H9 (cell line): ENCODE data around the gene STXBP5L. TPM values are rescaled to one million over a fixed set of nuclear protein-coding genes. Genes with fewer than 3 reads are reported as not detected.

Experiments used
- DNase-seq: peaks from one replicate; pipeline ENCODE4 v3.0.0-alpha.2; 2017
- H2AFZ ChIP-seq: one replicate; pipeline ENCODE4 v1.6.1; 2013; ENCODE audit warnings: mild to moderate bottlenecking, low read length, control low read depth, moderate library complexity
- H2AK5ac ChIP-seq: 2 replicates; pipeline ENCODE4 v1.6.1; 2013; ENCODE audit warnings: low read length, control low read depth, mixed read lengths; ENCODE audit not compliant: insufficient read length
- H2BK120ac ChIP-seq: one replicate; pipeline ENCODE4 v1.6.1; 2013; ENCODE audit warnings: low read depth, mild to moderate bottlenecking, low read length, control low read depth, inconsistent platforms; ENCODE audit not compliant: poor library complexity, severe bottlenecking
- H2BK12ac ChIP-seq: 2 replicates; pipeline ENCODE4 v1.6.1; 2013; ENCODE audit warnings: low read length, control low read depth, mixed read lengths, low read depth; ENCODE audit not compliant: insufficient read length
- H2BK15ac ChIP-seq: 2 replicates; pipeline ENCODE4 v1.6.1; 2013; ENCODE audit warnings: low read depth, low read length, control low read depth
- H2BK20ac ChIP-seq: one replicate; pipeline ENCODE4 v1.6.1; 2013; ENCODE audit warnings: low read depth, mild to moderate bottlenecking, low read length, control low read depth, inconsistent platforms; ENCODE audit not compliant: poor library complexity, severe bottlenecking
- H2BK5ac ChIP-seq: 2 replicates; pipeline ENCODE4 v1.6.1; 2013; ENCODE audit warnings: low read length, control low read depth, mixed read lengths; ENCODE audit not compliant: insufficient read length
- H3K14ac ChIP-seq: 2 replicates; pipeline ENCODE4 v1.6.1; 2013; ENCODE audit warnings: low read length, control low read depth; ENCODE audit not compliant: insufficient read depth
- H3K18ac ChIP-seq: 2 replicates; pipeline ENCODE4 v1.6.1; 2013; ENCODE audit warnings: low read depth, mild to moderate bottlenecking, mixed read lengths, low read length, control low read depth; ENCODE audit not compliant: insufficient read length
- H3K23ac ChIP-seq: 2 replicates; pipeline ENCODE4 v1.6.1; 2013; ENCODE audit warnings: low read length, control low read depth, mixed read lengths, low read depth; ENCODE audit not compliant: insufficient read length
- H3K23me2 ChIP-seq: 2 replicates; pipeline ENCODE4 v1.6.1; 2013; ENCODE audit warnings: low read depth, mild to moderate bottlenecking, mixed read lengths, low read length, control low read depth; ENCODE audit not compliant: insufficient read length, poor library complexity, severe bottlenecking
- H3K27ac ChIP-seq: 2 replicates; pipeline ENCODE4 v1.5.1; 2013; ENCODE audit warnings: low read length, control low read depth, mixed read lengths, low read depth; ENCODE audit not compliant: insufficient read length
- H3K27me3 ChIP-seq: 2 replicates; pipeline ENCODE4 v1.6.1; 2013; ENCODE audit warnings: low read length, control low read depth, inconsistent platforms; ENCODE audit not compliant: insufficient read depth
- H3K4ac ChIP-seq: 2 replicates; pipeline ENCODE4 v1.6.1; 2013; ENCODE audit warnings: low read depth, mild to moderate bottlenecking, control low read depth, inconsistent platforms, low read length, moderate library complexity
- H3K4me1 ChIP-seq: 2 replicates; pipeline ENCODE4 v1.6.1; 2013; ENCODE audit warnings: low read length, control low read depth, inconsistent platforms; ENCODE audit not compliant: insufficient read depth
- H3K4me2 ChIP-seq: 2 replicates; pipeline ENCODE4 v1.6.1; 2013; ENCODE audit warnings: low read length, control low read depth, mixed read lengths; ENCODE audit not compliant: insufficient read length, insufficient read depth
- H3K56ac ChIP-seq: 2 replicates; pipeline ENCODE4 v1.6.1; 2013; ENCODE audit warnings: low read depth, mild to moderate bottlenecking, mixed read lengths, low read length, control low read depth; ENCODE audit not compliant: insufficient read length
- H3K79me1 ChIP-seq: 2 replicates; pipeline ENCODE4 v1.6.1; 2013; ENCODE audit warnings: low read depth, mild to moderate bottlenecking, moderate library complexity, low read length, control low read depth, inconsistent platforms; ENCODE audit not compliant: insufficient read depth, poor library complexity, severe bottlenecking
- H3K79me2 ChIP-seq: 2 replicates; pipeline ENCODE4 v1.6.1; 2013; ENCODE audit warnings: low read length, control low read depth, inconsistent platforms; ENCODE audit not compliant: insufficient read depth
- H3K9ac ChIP-seq: 2 replicates; pipeline ENCODE4 v1.6.1; 2013; ENCODE audit warnings: low read length, control low read depth, mixed read lengths; ENCODE audit not compliant: insufficient read length; ENCODE audit errors: extremely low read depth
- H3K9me3 ChIP-seq: one replicate; pipeline ENCODE4 v1.6.1; 2013; ENCODE audit warnings: low read depth, low read length, inconsistent platforms; ENCODE audit not compliant: control insufficient read depth
- H3T11ph ChIP-seq: one replicate; pipeline ENCODE4 v1.6.1; 2013; ENCODE audit warnings: mild to moderate bottlenecking, low read length, control low read depth, inconsistent platforms
- H4K20me1 ChIP-seq: one replicate; pipeline ENCODE4 v1.6.1; 2013; ENCODE audit not compliant: control insufficient read depth, insufficient read length, insufficient read depth
- H4K5ac ChIP-seq: 2 replicates; pipeline ENCODE4 v1.6.1; 2013; ENCODE audit warnings: low read depth, mild to moderate bottlenecking, mixed read lengths, low read length, control low read depth; ENCODE audit not compliant: insufficient read length
- H4K8ac ChIP-seq: replicated peaks from 2 replicates; pipeline ENCODE4 v1.6.1; 2013; ENCODE audit warnings: low read length, control low read depth, mixed read lengths, low read depth; ENCODE audit not compliant: insufficient read length
- H4K91ac ChIP-seq: 2 replicates; pipeline ENCODE4 v1.6.1; 2013; ENCODE audit warnings: low read depth, mild to moderate bottlenecking, moderate library complexity, mixed read lengths, low read length, control low read depth; ENCODE audit not compliant: insufficient read length
- H3K27ac Mint-ChIP-seq, 3 experiments: 2 replicates in 2 of 3; 3 replicates in 1 of 3; pipeline ENCODE4 v1.8.0; 2020 to 2021; ENCODE audit warnings: mixed read lengths in 3 of 3, mild to moderate bottlenecking in 1 of 3, moderate library complexity in 1 of 3
- H3K27me3 Mint-ChIP-seq: 2 replicates; pipeline ENCODE4 v1.8.0; 2021; ENCODE audit warnings: low read depth, mild to moderate bottlenecking, moderate library complexity, mixed read lengths
- H3K36me3 Mint-ChIP-seq, 3 experiments: 2 replicates in 2 of 3; 3 replicates in 1 of 3; pipeline ENCODE4 v1.8.0; 2020 to 2021; ENCODE audit warnings: low read depth in 3 of 3, mixed read lengths in 3 of 3; ENCODE audit not compliant: insufficient read depth in 1 of 3
- H3K4me1 Mint-ChIP-seq, 2 experiments: 2 replicates each; pipeline ENCODE4 v1.8.0; 2020; ENCODE audit warnings: mixed read lengths in 2 of 2
- H3K4me3 Mint-ChIP-seq, 2 experiments: 2 replicates in 1 of 2; 3 replicates in 1 of 2; pipeline ENCODE4 v1.8.0; 2020 to 2021; ENCODE audit warnings: mild to moderate bottlenecking in 2 of 2, mixed read lengths in 2 of 2, moderate library complexity in 1 of 2
- H3K9me3 Mint-ChIP-seq, 2 experiments: 2 replicates in 1 of 2; 3 replicates in 1 of 2; pipeline ENCODE4 v1.8.0; 2020; ENCODE audit warnings: mild to moderate bottlenecking in 2 of 2, mixed read lengths in 2 of 2, moderate library complexity in 1 of 2
- CTCF ChIP-seq: fragments of 200-600 bp; sonication (generic); conservative IDR thresholded peaks from 3 replicates; pipeline ENCODE4 v1.8.0; 2021; ENCODE audit warnings: antibody characterized with exemption, mild to moderate bottlenecking
- WGBS: extraction: QIAGEN DNeasy Blood & Tissue Kit; methylation state at CpG from one replicate; pipeline ENCODE4 v1.1.7; 2013; ENCODE audit warnings: missing lambda C conversion rate, low lambda C conversion rate, mixed read lengths; ENCODE audit not compliant: insufficient read length; ENCODE audit errors: extremely low coverage; 5-methylcytosine and 5-hydroxymethylcytosine counted together
- total RNA-seq: library from RNA; stranded (reverse); gene quantifications from 2 replicates; pipeline ENCODE4 v1.2.1, GENCODE V29; 2021

STXBP5L gene
- total RNA-seq, 1 experiment from 2014 or later = 4.7 TPM

- H3K18ac ChIP-seq = no peak overlapping the region
- no peaks in the 10 kb centered on the region for H3K79me1 ChIP-seq
- no peak overlapping the region for H3T11ph ChIP-seq
- H2BK12ac ChIP-seq = no peak overlapping the region
- H3K9me3 ChIP-seq = no peaks in the 10 kb centered on the region
- H3K4me2 ChIP-seq = no peak overlapping the region
- Mint-ChIP-seq H3K36me3 (peaks cover 0 to 4% (median 4%) of the 10 kb centered on the region in 3 experiments; a peak in 3 of 7 replicates), H3K27ac (no peak overlapping the region; a peak in 1 of 7 replicates), H3K4me3 (no peak overlapping the region), H3K27me3 (no peaks in the 10 kb centered on the region), H3K4me1 (peaks cover 13 to 20% of the 10 kb centered on the region in 2 experiments), H3K9me3 (peaks cover 0 to 4% of the 10 kb centered on the region in 2 experiments; a peak in 1 of 5 replicates)
- no peak overlapping the region for H3K23ac ChIP-seq
- H3K27me3 ChIP-seq = no peaks in the 10 kb centered on the region
- H2BK5ac ChIP-seq = no peak overlapping the region
- no peak overlapping the region for H4K8ac ChIP-seq
- H2BK15ac ChIP-seq = no peak overlapping the region
- H4K20me1 ChIP-seq = no peaks in the 10 kb centered on the region
- no peak overlapping the region for H3K14ac ChIP-seq
- H3K56ac ChIP-seq = no peak overlapping the region
- no peak overlapping the region for H3K9ac ChIP-seq
- no peak overlapping the region for H2AFZ ChIP-seq
- TF ChIP-seq CTCF = no peak
- no peak overlapping the region for H4K91ac ChIP-seq
- H2AK5ac ChIP-seq = no peak overlapping the region
- no peak overlapping the region for H2BK20ac ChIP-seq
- no peak overlapping the region for H3K4ac ChIP-seq
- H3K79me2 ChIP-seq = no peaks in the 10 kb centered on the region
- no peaks in the 10 kb centered on the region; the same call in 1 of the 2 replicates for H3K4me1 ChIP-seq
- no peak overlapping the region for H3K27ac ChIP-seq
- peaks cover 2% of the 10 kb centered on the region for H3K23me2 ChIP-seq
- no peak overlapping the region for H2BK120ac ChIP-seq
- DNase-seq = no peak
- no CpG with 5 or more reads among the region's 3 CpGs for WGBS
- no peak overlapping the region for H4K5ac ChIP-seq
Measured at GRCh38 chr3:120858521-120858920, 49.5 kb upstream of the STXBP5L start.
